ENCODE measurements around the gene PPP1R15B.

DNA sequence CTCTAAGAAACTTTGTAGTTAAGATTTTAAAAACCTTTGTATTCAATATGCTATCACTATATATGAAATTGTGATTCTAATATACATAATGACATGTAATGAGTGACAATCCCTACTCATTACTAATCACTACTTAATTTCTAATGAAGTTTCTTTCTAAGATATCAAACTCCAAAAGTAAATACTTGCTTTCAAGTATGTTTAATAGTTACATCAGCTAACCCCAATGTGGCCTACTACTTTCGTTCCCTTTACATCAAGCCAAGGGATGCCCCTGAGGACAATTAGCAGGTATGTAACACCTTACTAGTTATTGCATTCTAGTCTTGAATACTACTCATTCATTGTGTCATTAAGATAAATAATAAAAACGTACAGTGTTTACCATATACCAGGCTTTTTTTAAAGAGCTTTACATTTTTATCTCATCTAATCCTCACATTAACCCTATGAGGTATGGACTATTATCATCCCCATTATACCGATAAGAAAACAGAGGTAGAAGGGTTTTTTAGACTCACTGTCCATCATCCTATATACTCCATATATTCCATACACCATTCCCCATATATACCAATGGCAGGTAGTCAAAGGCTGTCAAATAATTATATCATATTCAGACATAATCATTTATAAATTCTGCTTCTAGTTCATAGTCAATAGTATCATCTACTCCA lies 4.2 kb downstream of the PPP1R15B start:
- TF ChIP-seq POLR2A (IDR thresholded peaks at IDR 0.05) = no peak
- TF ChIP-seq, protein P1, sequence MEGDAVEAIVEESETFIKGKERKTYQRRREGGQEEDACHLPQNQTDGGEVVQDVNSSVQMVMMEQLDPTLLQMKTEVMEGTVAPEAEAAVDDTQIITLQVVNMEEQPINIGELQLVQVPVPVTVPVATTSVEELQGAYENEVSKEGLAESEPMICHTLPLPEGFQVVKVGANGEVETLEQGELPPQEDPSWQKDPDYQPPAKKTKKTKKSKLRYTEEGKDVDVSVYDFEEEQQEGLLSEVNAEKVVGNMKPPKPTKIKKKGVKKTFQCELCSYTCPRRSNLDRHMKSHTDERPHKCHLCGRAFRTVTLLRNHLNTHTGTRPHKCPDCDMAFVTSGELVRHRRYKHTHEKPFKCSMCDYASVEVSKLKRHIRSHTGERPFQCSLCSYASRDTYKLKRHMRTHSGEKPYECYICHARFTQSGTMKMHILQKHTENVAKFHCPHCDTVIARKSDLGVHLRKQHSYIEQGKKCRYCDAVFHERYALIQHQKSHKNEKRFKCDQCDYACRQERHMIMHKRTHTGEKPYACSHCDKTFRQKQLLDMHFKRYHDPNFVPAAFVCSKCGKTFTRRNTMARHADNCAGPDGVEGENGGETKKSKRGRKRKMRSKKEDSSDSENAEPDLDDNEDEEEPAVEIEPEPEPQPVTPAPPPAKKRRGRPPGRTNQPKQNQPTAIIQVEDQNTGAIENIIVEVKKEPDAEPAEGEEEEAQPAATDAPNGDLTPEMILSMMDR (IDR thresholded peaks at IDR 0.05) = no peak
